GM23338 (cell line): ENCODE data around the gene SELE. TPM values are rescaled to one million over a fixed set of nuclear protein-coding genes. Genes with fewer than 3 reads are reported as not detected.

Experiments used
- ATAC-seq: fragments of 200-7000 bp; cut with Tn5 transposase; 3 replicates; pipeline ENCODE4 v1.9.1; 2020
- DNase-seq: peaks from one replicate; pipeline ENCODE4 v3.0.0-alpha.2; 2015; ENCODE audit warnings: low spot score
- H2AFZ ChIP-seq: fragments of 200-600 bp; sonication (generic); 2 replicates; pipeline ENCODE4 v1.8.0; 2016; ENCODE audit warnings: antibody characterized with exemption, mild to moderate bottlenecking, moderate library complexity
- H3F3A ChIP-seq: fragments of 200-600 bp; sonication (generic); replicated peaks from 2 replicates; pipeline ENCODE4 v1.8.0; 2017; ENCODE audit warnings: antibody characterized with exemption, mixed run types, low read depth
- H3K27ac ChIP-seq: fragments of 200-600 bp; sonication (generic); 2 replicates; pipeline ENCODE4 v1.6.1; 2016; ENCODE audit warnings: low read depth
- H3K27me3 ChIP-seq: fragments of 200-600 bp; sonication (generic); 2 replicates; pipeline ENCODE4 v1.8.0; 2016; ENCODE audit warnings: mild to moderate bottlenecking, mixed run types, moderate library complexity; ENCODE audit not compliant: insufficient read depth
- H3K36me3 ChIP-seq: fragments of 200-600 bp; sonication (generic); 2 replicates; pipeline ENCODE4 v1.8.0; 2016; ENCODE audit warnings: mild to moderate bottlenecking; ENCODE audit not compliant: insufficient read depth
- H3K4me1 ChIP-seq: fragments of 200-600 bp; sonication (generic); 2 replicates; pipeline ENCODE4 v1.8.0; 2016; ENCODE audit warnings: mild to moderate bottlenecking, moderate library complexity; ENCODE audit not compliant: insufficient read depth
- H3K4me2 ChIP-seq: fragments of 200-600 bp; sonication (generic); 2 replicates; pipeline ENCODE4 v1.7.1; 2017; ENCODE audit warnings: mixed run types
- H3K4me3 ChIP-seq: fragments of 200-600 bp; sonication (generic); 2 replicates; pipeline ENCODE4 v1.6.1; 2016; ENCODE audit warnings: mixed run types
- H3K79me2 ChIP-seq: fragments of 200-600 bp; sonication (generic); replicated peaks from 2 replicates; pipeline ENCODE4 v1.8.0; 2017; ENCODE audit warnings: mild to moderate bottlenecking; ENCODE audit not compliant: insufficient read depth
- H3K9me2 ChIP-seq: fragments of 200-600 bp; sonication (generic); 2 replicates; pipeline ENCODE4 v1.8.0; 2017; ENCODE audit not compliant: insufficient read depth
- H4K20me1 ChIP-seq: fragments of 200-600 bp; sonication (generic); replicated peaks from 2 replicates; pipeline ENCODE4 v1.8.0; 2017; ENCODE audit warnings: mild to moderate bottlenecking; ENCODE audit not compliant: insufficient read depth
- H3K27ac Mint-ChIP-seq: 2 replicates; pipeline ENCODE4 v1.8.0; 2020; ENCODE audit warnings: inconsistent platforms, mild to moderate bottlenecking, moderate library complexity, mixed read lengths
- H3K27me3 Mint-ChIP-seq: 3 replicates; pipeline ENCODE4 v1.8.0; 2022; ENCODE audit warnings: low read depth, mild to moderate bottlenecking, moderate library complexity, mixed read lengths, inconsistent platforms; ENCODE audit not compliant: insufficient read depth, poor library complexity
- H3K36me3 Mint-ChIP-seq: 3 replicates; pipeline ENCODE4 v1.8.0; 2021; ENCODE audit warnings: low read depth, mild to moderate bottlenecking, inconsistent platforms, moderate library complexity, mixed read lengths
- H3K4me1 Mint-ChIP-seq: 3 replicates; pipeline ENCODE4 v1.8.0; 2020; ENCODE audit warnings: mild to moderate bottlenecking, inconsistent platforms, mixed read lengths
- H3K4me3 Mint-ChIP-seq: 3 replicates; pipeline ENCODE4 v1.8.0; 2021; ENCODE audit warnings: moderate library complexity, mild to moderate bottlenecking, inconsistent platforms, mixed read lengths
- H3K9me3 Mint-ChIP-seq: 3 replicates; pipeline ENCODE4 v1.8.0; 2020; ENCODE audit warnings: moderate library complexity, mild to moderate bottlenecking, inconsistent platforms, mixed read lengths
- CREB1 ChIP-seq: fragments of 250-450 bp; sonication (Bioruptor Pico); IDR thresholded peaks from 2 replicates; pipeline ENCODE4 v1.5.0; 2020; ENCODE audit warnings: low read depth, mild to moderate bottlenecking, moderate library complexity
- CTCF ChIP-seq, 2 experiments: fragments of 200-600 bp in 1 of 2; sonication (generic) in 1 of 2; conservative IDR thresholded peaks; 2 replicates each; pipeline versions ENCODE4 v1.5.1 to v1.6.1; 2016 to 2017; ENCODE audit warnings: antibody characterized with exemption in 2 of 2, low read depth in 2 of 2, mild to moderate bottlenecking in 2 of 2, moderate library complexity in 1 of 2
- EZH2 ChIP-seq: fragments of 200-600 bp; sonication (generic); IDR thresholded peaks from one replicate; pipeline ENCODE4 v1.8.0; 2017; ENCODE audit warnings: antibody characterized with exemption, mild to moderate bottlenecking, low read depth; ENCODE audit not compliant: unreplicated experiment
- EZH2phosphoT487 ChIP-seq: fragments of 200-600 bp; sonication (generic); IDR thresholded peaks from one replicate; pipeline ENCODE4 v1.8.1; 2018; ENCODE audit warnings: antibody characterized with exemption; ENCODE audit not compliant: unreplicated experiment
- JUNB ChIP-seq: IDR thresholded peaks from one replicate; pipeline ENCODE4 v1.6.1; 2016; ENCODE audit warnings: antibody characterized with exemption; ENCODE audit not compliant: unreplicated experiment
- NANOG ChIP-seq: IDR thresholded peaks from 2 replicates; pipeline ENCODE4 v1.6.1; 2016; ENCODE audit warnings: antibody characterized with exemption, borderline replicate concordance
- POLR2AphosphoS5 ChIP-seq: IDR thresholded peaks from 2 replicates; pipeline ENCODE4 v1.6.1; 2016; ENCODE audit warnings: antibody characterized with exemption, low read depth
- REST ChIP-seq: IDR thresholded peaks from one replicate; pipeline ENCODE4 v1.6.1; 2018; ENCODE audit warnings: antibody characterized with exemption; ENCODE audit not compliant: unreplicated experiment
- STAT1 ChIP-seq: IDR thresholded peaks from one replicate; pipeline ENCODE4 v1.6.1; 2016; ENCODE audit warnings: antibody characterized with exemption; ENCODE audit not compliant: unreplicated experiment
- ZNF114 ChIP-seq: fragments of 250-450 bp; sonication (Bioruptor Pico); IDR thresholded peaks from 2 replicates; pipeline ENCODE4 v1.5.0; 2020; ENCODE audit warnings: mild to moderate bottlenecking, moderate library complexity
- ZNF331 ChIP-seq: fragments of 250-450 bp; sonication (Bioruptor Pico); IDR thresholded peaks from 2 replicates; pipeline ENCODE4 v1.5.0; 2020; ENCODE audit warnings: low read depth, mild to moderate bottlenecking, moderate library complexity
- ZNF462 ChIP-seq: fragments of 250-450 bp; sonication (Bioruptor Pico); IDR thresholded peaks from 2 replicates; pipeline ENCODE4 v1.5.0; 2020; ENCODE audit warnings: mild to moderate bottlenecking, moderate library complexity
- polyA plus RNA-seq: library from polyadenylated mRNA; unstranded; fragments of >200 nt; fragmentation: Nextera tagmentation; extraction: Ambion mirVana; gene quantifications from 2 replicates; pipeline ENCODE4 v1.2.1, GENCODE V29; 2016
- total RNA-seq: library from RNA; depleted of rRNA; stranded (reverse); fragments of >200 nt; shearing (Covaris generic); gene quantifications from 2 replicates; pipeline ENCODE4 v1.2.3, GENCODE V29; 2014
- TF ChIP-seq, protein P1 (sequence below): IDR thresholded peaks from 2 replicates; pipeline ENCODE4 v1.6.1; 2016; ENCODE audit warnings: antibody characterized with exemption

Gene SELE
- total and polyA plus RNA-seq, 2 experiments from 2014 or later = not detected

DNA sequence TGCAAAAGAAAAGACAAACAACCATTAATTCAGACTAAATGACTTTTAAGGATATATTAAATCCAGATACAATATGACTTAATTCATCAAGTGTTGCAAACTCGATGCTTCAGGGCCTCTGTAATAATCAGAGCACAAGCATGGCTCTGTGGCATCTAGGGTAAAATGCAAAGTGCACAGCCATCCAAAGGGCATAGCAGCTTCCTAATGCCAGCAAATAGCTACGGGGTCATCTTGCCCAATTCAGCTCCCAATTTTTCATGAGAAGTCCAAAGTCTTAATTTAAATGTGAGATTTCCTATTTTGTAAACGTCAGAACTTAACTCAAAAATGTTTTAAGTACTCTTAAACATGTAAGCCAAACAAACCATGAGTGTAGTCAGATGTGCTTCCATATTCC is 7.9 kb downstream of the SELE start:
- H2AFZ ChIP-seq = no peak overlapping the region
- Mint-ChIP-seq H3K4me3 (no peak overlapping the region), H3K27ac (no peak overlapping the region), H3K27me3 (no peaks in the 10 kb centered on the region), H3K36me3 (no peaks in the 10 kb centered on the region), H3K9me3 (no peaks in the 10 kb centered on the region), H3K4me1 (no peaks in the 10 kb centered on the region)
- H3K27ac ChIP-seq = no peak overlapping the region
- H3K79me2 ChIP-seq = no peaks in the 10 kb centered on the region
- peaks cover 5% of the 10 kb centered on the region; the same call in 1 of the 2 replicates for H3K9me2 ChIP-seq
- no peaks in the 10 kb centered on the region for H3K4me1 ChIP-seq
- ATAC-seq (no peak), DNase-seq (no peak)
- H3K36me3 ChIP-seq = no peaks in the 10 kb centered on the region
- no peaks in the 10 kb centered on the region for H3K27me3 ChIP-seq
- H3K4me3 ChIP-seq = no peak overlapping the region
- no peak overlapping the region for H3K4me2 ChIP-seq
- H3F3A ChIP-seq = no peaks in the 10 kb centered on the region
- no peaks in the 10 kb centered on the region for H4K20me1 ChIP-seq
- TF ChIP-seq, protein P1, sequence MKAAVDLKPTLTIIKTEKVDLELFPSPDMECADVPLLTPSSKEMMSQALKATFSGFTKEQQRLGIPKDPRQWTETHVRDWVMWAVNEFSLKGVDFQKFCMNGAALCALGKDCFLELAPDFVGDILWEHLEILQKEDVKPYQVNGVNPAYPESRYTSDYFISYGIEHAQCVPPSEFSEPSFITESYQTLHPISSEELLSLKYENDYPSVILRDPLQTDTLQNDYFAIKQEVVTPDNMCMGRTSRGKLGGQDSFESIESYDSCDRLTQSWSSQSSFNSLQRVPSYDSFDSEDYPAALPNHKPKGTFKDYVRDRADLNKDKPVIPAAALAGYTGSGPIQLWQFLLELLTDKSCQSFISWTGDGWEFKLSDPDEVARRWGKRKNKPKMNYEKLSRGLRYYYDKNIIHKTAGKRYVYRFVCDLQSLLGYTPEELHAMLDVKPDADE = no peak
- no peak for TF ChIP-seq JUNB
- TF ChIP-seq REST = no peak
- TF ChIP-seq CTCF (conservative IDR thresholded peaks at IDR 0.05; ENCODE audit: low read depth in 2 of 2) = no peak
- TF ChIP-seq ZNF331 (CRISPR knock-in tag) = no peak
- no peak for TF ChIP-seq EZH2phosphoT487
- TF ChIP-seq CREB1 (CRISPR knock-in tag) = no peak
- no peak for TF ChIP-seq STAT1
- TF ChIP-seq ZNF462 (CRISPR knock-in tag) = no peak
- no peak for TF ChIP-seq POLR2AphosphoS5
- no peak for TF ChIP-seq EZH2
- no peak for TF ChIP-seq NANOG
- TF ChIP-seq ZNF114 (CRISPR knock-in tag) = no peak
